Fibroblast of pulmonary artery (primary cell): ENCODE measurements around the gene PAPPA.

Source experiments
- DNase-seq: peaks from one replicate; pipeline ENCODE4 v3.0.0-alpha.2; 2010; ENCODE audit warnings: low read depth
- H3K4me3 ChIP-seq: replicated peaks from 2 replicates; pipeline ENCODE4 v1.5.1; 2011; ENCODE audit warnings: low read depth, mild to moderate bottlenecking, control low read depth, low read length, moderate library complexity
- CTCF ChIP-seq: IDR thresholded peaks from 2 replicates; pipeline ENCODE4 v1.5.1; 2011; ENCODE audit warnings: mild to moderate bottlenecking, control low read depth, low read length, inconsistent platforms; ENCODE audit errors: missing control alignments

Gene PAPPA

DNA sequence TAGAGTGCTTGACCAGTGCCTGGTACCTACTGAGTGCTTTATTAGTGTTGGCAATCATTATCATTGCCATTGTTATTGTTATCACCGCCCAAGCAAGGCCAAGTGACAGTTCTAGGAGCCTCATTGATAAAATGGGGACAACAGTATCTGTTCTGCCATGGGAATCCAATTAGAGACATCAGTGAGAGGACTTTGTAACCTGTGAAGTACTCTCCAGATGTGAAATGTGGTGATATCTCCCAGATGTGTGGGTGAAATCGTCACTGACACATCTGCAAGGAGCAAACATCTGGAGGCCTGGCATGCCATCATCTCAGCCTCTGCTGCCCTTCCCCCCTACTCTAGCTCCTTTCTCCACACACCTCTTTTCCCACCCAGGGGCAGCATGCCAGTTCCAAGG, 260.8 kb downstream of the PAPPA start:
- DNase-seq = no peak
- TF ChIP-seq CTCF = no peak

DNA sequence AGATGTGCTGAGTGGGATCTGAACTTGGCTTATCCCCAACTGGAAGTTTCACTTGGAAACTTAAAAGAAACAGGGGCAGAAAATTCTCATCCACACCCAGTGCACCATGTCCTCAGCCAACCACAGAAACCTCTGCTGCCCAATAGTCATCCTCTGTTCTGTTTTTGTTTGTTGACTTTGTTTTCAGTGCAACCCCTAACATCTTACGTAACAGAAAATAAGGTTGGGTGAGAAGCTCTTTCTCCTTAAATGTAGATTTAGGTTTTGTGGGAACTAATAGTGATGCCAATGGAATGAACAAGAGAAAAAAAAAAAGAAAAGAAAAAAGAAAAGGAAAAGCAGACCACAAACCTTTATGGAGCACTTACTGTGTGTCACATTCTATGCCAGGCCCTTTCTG, 262.8 kb downstream of the PAPPA start:
- TF ChIP-seq CTCF = no peak
- H3K4me3 ChIP-seq = no peak overlapping the region
- DNase-seq = no peak

More for the DNA sequence above, 260.8 kb downstream of the PAPPA start:
- no peak overlapping the region for H3K4me3 ChIP-seq

GRCh38 chr9:116417464-116417863, 263.9 kb downstream of the PAPPA start:
- no peak for TF ChIP-seq CTCF
- no peak for DNase-seq
- H3K4me3 ChIP-seq = no peak overlapping the region

DNA sequence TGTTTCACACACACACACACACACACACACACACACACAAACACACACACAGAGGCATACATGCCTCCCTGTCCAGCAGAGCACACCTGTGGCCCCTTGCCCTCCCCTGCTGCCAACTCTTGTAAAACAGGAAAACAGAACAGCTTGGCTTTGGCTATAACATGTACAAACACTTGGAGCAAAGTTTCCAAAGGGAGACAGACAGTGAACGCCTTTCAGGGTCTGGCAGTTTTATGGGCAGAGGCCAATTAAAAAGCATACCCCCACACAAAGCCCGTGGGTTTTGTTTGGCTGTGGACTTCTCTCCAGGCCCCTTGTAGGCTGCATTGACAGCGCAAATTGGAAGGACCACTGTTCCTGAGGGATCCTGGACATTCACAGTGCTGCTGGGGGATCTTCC, 265.6 kb downstream of the PAPPA start:
- no peak for TF ChIP-seq CTCF
- H3K4me3 ChIP-seq = no peak overlapping the region
- no peak for DNase-seq

DNA sequence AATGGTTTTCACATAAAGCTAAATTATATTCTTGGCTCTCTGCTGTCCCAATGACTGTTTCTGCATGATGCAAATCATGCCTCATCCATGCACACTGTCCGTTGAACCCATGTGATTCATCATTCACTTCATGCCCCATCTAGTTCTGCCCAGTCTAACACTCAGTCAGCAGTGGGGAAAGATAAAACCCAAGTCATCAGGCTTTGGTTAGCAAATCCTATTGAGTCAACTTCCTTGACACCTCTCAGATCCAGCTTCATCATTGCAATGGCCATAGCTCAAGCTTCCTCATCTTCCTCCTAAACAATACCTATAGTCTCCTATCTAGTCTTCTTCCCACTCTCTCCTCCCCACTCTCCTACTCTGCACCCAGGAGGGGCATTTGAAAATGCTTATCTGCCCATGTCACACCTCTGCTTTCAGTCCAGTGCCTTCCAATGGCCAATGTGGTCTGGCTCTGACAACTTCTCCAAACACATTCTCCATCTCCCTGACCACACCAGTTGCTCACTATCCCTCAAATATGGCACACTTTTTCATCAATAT, 267.5 kb downstream of the PAPPA start:
- H3K4me3 ChIP-seq = no peak overlapping the region
- TF ChIP-seq CTCF = no peak
- DNase-seq = peak; percentile 46

GRCh38 chr9:116422119-116422979, 268.8 kb downstream of the PAPPA start:
- H3K4me3 ChIP-seq = no peak overlapping the region
- DNase-seq = no peak
- TF ChIP-seq CTCF = no peak
